IMR-90 (cell line): ENCODE results near the gene SRBD1.

Experiments
- BHLHE40 ChIP-seq: fragments of 150-350 bp; IDR thresholded peaks from 2 replicates; pipeline ENCODE4 v1.6.1; 2016; ENCODE audit warnings: mild to moderate bottlenecking, low read depth, low read length
- CEBPB ChIP-seq: IDR thresholded peaks from 2 replicates; pipeline ENCODE4 v1.6.1; 2012; ENCODE audit warnings: low read depth, low read length, improper control_type of control experiment
- CHD1 ChIP-seq: IDR thresholded peaks from 2 replicates; pipeline ENCODE4 v1.6.1; 2012; ENCODE audit warnings: low read depth, low read length, improper control_type of control experiment
- CTCF ChIP-seq: conservative IDR thresholded peaks from 2 replicates; pipeline ENCODE4 v1.5.1; 2012; ENCODE audit warnings: mild to moderate bottlenecking, low read depth, low read length, improper control_type of control experiment
- FOS ChIP-seq: fragments of 150-350 bp; IDR thresholded peaks from 2 replicates; pipeline ENCODE4 v1.6.1; 2016; ENCODE audit warnings: low read depth, low read length
- MAZ ChIP-seq: IDR thresholded peaks from 2 replicates; pipeline ENCODE4 v1.6.1; 2012; ENCODE audit warnings: low read depth, mild to moderate bottlenecking, low read length, improper control_type of control experiment, moderate library complexity, borderline replicate concordance
- MXI1 ChIP-seq: IDR thresholded peaks from 2 replicates; pipeline ENCODE4 v1.6.1; 2012; ENCODE audit warnings: low read depth, mild to moderate bottlenecking, low read length, moderate library complexity, borderline replicate concordance
- POLR2A ChIP-seq: IDR thresholded peaks from 2 replicates; pipeline ENCODE4 v1.6.1; 2012; ENCODE audit warnings: mild to moderate bottlenecking, low read depth, low read length
- RAD21 ChIP-seq: IDR thresholded peaks from 2 replicates; pipeline ENCODE4 v1.6.1; 2012; ENCODE audit warnings: low read length, improper control_type of control experiment
- RCOR1 ChIP-seq: IDR thresholded peaks from 2 replicates; pipeline ENCODE4 v1.6.1; 2012; ENCODE audit warnings: mild to moderate bottlenecking, low read length, improper control_type of control experiment; ENCODE audit not compliant: insufficient replicate concordance
- RFX5 ChIP-seq: IDR thresholded peaks from 2 replicates; pipeline ENCODE4 v1.8.0; 2012; ENCODE audit warnings: low read depth, mild to moderate bottlenecking, low read length, moderate library complexity
- SMC3 ChIP-seq: fragments of 150-350 bp; IDR thresholded peaks from 2 replicates; pipeline ENCODE4 v1.6.1; 2016; ENCODE audit warnings: low read depth, mild to moderate bottlenecking, antibody characterized with exemption, low read length, moderate library complexity
- USF2 ChIP-seq: fragments of 150-350 bp; IDR thresholded peaks from 2 replicates; pipeline ENCODE4 v1.6.1; 2017; ENCODE audit warnings: mild to moderate bottlenecking, antibody characterized with exemption, low read length, low read depth

GRCh38 chr2:45445037-45445436 lies 166.0 kb downstream of the SRBD1 start:
- TF ChIP-seq POLR2A (no peak), RCOR1 (no peak), CTCF (no peak), RAD21 (no peak), MXI1 (no peak), MAZ (no peak), USF2 (no peak), BHLHE40 (no peak), SMC3 (no peak), CEBPB (no peak), FOS (no peak), RFX5 (no peak), CHD1 (no peak)
